Activated naive CD4-positive, alpha-beta T cell treated with anti-CD3 and anti-CD28 coated beads, Interleukin-2, amount 10 ng/mL, durations not matched to agents 7 days and 5 days (primary cell): Measurements from ENCODE around the gene PICK1.

Source experiments
- CTCF ChIA-PET: fragments of 350-600 bp; sonication (Branson Sonifier 250); formaldehyde crosslinking; loops from one replicate; lab custom pipeline; 2021; ENCODE audit warnings: antibody characterized with exemption; lab: Charles Lee
- DNase-seq: peaks from one replicate; pipeline ENCODE4 v3.0.0-alpha.2; 2020
- H3K27ac Mint-ChIP-seq: one replicate; pipeline ENCODE4 v1.8.0; 2021; ENCODE audit warnings: mild to moderate bottlenecking, moderate library complexity, mixed read lengths
- H3K27me3 Mint-ChIP-seq: one replicate; pipeline ENCODE4 v1.8.0; 2021; ENCODE audit warnings: mild to moderate bottlenecking, mixed read lengths
- H3K36me3 Mint-ChIP-seq: one replicate; pipeline ENCODE4 v1.8.0; 2021; ENCODE audit warnings: mixed read lengths
- H3K4me1 Mint-ChIP-seq: one replicate; pipeline ENCODE4 v1.8.0; 2021; ENCODE audit warnings: mixed read lengths
- H3K4me3 Mint-ChIP-seq: one replicate; pipeline ENCODE4 v1.8.0; 2021; ENCODE audit warnings: mild to moderate bottlenecking, moderate library complexity, mixed read lengths
- H3K9me3 Mint-ChIP-seq: one replicate; pipeline ENCODE4 v1.8.0; 2021; ENCODE audit warnings: mixed read lengths

The PICK1 gene

DNA sequence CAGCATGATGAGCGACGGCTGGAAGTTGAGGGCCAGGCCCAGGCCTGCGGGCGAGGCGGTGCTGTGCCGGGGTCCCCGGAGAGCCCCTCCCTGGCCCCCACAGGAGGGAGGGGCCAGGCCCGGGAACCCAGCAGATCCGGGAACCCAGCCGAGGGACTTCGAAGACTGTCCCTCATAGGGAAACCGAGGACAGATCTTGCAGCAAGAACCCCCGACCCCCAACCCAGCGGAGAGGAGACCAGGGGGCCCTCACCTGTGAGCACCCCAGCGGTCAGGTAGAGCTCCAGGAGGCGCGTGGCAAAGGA lies 24.4 kb downstream of the PICK1 start:
- Mint-ChIP-seq H3K36me3 (no peaks in the 10 kb centered on the region), H3K27ac (no peak overlapping the region), H3K4me1 (no peaks in the 10 kb centered on the region), H3K4me3 (no peak overlapping the region), H3K27me3 (peaks cover 70% of the 10 kb centered on the region), H3K9me3 (no peaks in the 10 kb centered on the region)
- CTCF ChIA-PET, result no interaction called here
- DNase-seq, result no peak

DNA sequence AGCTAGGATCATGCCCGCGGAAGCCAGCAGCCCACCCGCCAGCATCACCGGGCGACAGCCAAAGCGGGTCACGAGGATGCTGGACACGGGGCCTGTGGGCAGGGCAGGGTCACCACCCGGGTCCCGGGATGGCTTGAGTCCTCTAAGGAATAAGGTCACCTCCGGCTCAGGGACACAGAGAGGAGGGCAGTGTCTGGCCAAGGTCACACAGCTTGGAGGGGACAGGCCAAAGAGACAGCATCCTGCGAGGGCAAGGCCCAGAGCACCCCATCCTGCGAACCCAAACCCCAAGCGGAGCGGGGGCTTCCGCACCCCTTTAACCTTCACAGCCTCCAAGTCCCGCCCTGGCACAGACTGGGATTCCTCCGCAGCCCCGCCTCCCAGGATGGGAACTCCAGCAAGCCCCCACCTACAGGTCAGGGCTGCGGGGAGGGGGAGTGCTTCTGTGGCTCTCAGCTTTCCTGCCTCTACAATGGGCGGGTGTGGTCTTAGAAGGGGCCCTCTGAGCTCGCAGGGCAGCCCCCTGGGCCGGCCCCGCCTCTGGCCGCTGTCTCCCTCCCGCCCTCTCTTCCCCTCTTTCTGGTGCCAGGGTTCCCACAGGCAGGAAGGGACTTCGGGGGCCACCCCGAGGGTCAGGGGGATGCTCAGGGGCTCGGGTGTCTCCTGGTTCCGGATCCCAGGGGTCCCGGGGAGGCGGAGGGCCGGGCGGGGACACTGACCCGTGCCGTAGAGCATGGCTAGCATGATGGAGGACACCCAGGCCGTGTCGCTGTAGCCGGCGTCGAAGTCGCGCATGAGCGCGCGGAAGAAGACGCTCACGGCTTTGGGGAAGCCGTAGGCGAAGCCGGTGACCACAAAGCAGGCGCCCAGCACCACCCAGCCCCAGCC lies 25.0 kb downstream of the PICK1 start:
- CTCF ChIA-PET, result no interaction called here
- peaks cover 70% of the 10 kb centered on the region for H3K27me3 Mint-ChIP-seq
- no peak overlapping the region for H3K4me3 Mint-ChIP-seq
- no peaks in the 10 kb centered on the region for H3K36me3 Mint-ChIP-seq
- DNase-seq, result no peak
- H3K4me1 Mint-ChIP-seq, result no peaks in the 10 kb centered on the region
- no peak overlapping the region for H3K27ac Mint-ChIP-seq
- no peaks in the 10 kb centered on the region for H3K9me3 Mint-ChIP-seq

- Mint-ChIP-seq H3K4me1 (no peaks in the 10 kb centered on the region), H3K4me3 (no peak overlapping the region), H3K27me3 (peaks cover 74% of the 10 kb centered on the region), H3K9me3 (no peaks in the 10 kb centered on the region), H3K27ac (no peak overlapping the region), H3K36me3 (no peaks in the 10 kb centered on the region)
- CTCF ChIA-PET, result no interaction called here
- DNase-seq, result no peak
Observed at GRCh38 chr22:38082986-38083710, 25.9 kb downstream of the PICK1 start.

DNA sequence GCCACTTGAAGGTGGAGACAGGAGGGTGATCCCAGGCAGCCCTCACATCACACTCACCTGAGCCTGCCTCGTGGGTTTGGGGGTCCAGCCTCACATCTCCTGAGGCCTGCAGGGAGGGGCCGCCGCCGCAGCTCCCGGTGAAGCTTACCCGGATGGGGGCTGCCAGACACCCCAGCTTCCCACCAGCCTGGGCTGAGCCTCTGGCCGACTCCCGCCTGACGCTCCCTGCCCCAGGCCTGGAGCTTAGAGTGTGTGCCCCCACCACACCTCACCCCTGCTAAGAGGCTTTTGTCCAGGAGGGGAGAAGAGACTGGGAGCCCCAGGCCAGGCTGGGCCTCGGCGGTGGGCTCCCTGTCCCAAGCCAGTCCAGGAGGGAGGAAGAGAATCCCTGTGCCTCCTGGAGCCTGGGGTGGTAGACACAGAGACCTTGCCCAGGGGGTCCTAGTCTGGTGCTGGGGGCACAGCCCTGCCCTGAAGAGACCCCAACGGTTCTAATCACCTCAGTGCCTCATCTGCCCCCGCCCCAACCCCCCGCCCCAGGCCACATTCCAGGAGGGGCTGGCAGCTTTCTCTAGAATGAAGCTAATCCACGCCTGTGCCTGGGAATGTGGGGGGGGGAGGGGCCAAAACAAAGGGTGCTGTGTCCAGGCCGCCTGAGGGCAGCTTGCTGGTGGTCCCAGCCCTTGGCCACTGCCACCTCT lies 26.9 kb downstream of the PICK1 start, which contains the start of gene SLC16A8:
SLC16A8 (minus strand) TSS at position 254 of the 701 bp plus-strand sequence. CDS start 1,311 bp downstream, outside the sequence.
- Mint-ChIP-seq H3K4me1 (no peaks in the 10 kb centered on the region), H3K27ac (no peak within 1 kb of the TSS), H3K36me3 (no peaks in the 10 kb centered on the region), H3K4me3 (no peak within 1 kb of the TSS), H3K9me3 (no peaks in the 10 kb centered on the region), H3K27me3 (peaks cover 74% of the 10 kb centered on the region)
- CTCF ChIA-PET, result no interaction called here
- DNase-seq, result no peak

DNA sequence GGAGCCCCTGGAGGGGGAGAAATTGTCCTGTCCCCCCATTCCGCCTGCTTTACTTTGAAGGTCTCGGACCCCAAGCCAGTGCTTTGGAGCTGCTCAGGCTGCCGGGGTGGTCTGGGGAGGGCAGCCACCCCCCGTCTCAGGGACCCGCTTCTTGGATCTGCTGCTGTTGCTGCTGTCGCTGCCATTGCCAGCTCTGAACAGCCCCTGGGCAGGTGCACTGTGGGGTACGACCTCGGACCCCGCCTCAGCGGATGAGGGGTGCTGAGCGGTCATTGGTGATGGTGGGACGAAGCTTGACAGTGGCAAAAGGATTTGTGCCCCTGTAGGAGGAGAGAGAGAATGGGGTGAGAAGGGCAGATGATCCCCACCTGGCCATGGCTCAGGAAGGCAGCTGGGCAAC lies 27.9 kb downstream of the PICK1 start:
- no peaks in the 10 kb centered on the region for H3K4me1 Mint-ChIP-seq
- no peak for DNase-seq
- H3K27ac Mint-ChIP-seq, result no peak overlapping the region
- H3K27me3 Mint-ChIP-seq, result peaks cover 69% of the 10 kb centered on the region
- CTCF ChIA-PET, result no interaction called here
- H3K36me3 Mint-ChIP-seq, result no peaks in the 10 kb centered on the region
- H3K9me3 Mint-ChIP-seq, result no peaks in the 10 kb centered on the region
- H3K4me3 Mint-ChIP-seq, result no peak overlapping the region

DNA sequence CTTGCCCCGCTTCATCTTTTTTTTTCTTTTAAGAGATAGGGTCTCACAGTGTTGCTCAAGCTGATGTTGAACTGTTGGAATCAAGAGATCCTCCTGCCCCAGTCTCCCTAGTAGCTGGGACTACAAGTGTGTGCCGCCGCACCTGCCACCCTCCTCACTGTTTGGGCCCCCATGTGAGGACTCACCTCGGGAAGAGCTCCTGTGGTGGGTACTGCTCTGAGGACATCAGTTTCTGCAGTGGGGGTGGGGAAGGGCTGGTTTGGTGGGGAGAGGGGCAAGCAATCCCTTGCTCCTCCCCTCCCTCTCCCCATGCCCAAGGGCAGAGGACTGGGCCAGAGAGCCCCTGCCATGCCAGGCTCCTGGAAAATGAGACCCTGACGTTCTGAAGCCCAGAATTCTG lies 28.3 kb downstream of the PICK1 start:
- Mint-ChIP-seq H3K36me3 (no peaks in the 10 kb centered on the region), H3K9me3 (no peaks in the 10 kb centered on the region), H3K27ac (no peak overlapping the region), H3K27me3 (peaks cover 68% of the 10 kb centered on the region), H3K4me1 (no peaks in the 10 kb centered on the region), H3K4me3 (no peak overlapping the region)
- CTCF ChIA-PET, result no interaction called here
- no peak for DNase-seq

DNA sequence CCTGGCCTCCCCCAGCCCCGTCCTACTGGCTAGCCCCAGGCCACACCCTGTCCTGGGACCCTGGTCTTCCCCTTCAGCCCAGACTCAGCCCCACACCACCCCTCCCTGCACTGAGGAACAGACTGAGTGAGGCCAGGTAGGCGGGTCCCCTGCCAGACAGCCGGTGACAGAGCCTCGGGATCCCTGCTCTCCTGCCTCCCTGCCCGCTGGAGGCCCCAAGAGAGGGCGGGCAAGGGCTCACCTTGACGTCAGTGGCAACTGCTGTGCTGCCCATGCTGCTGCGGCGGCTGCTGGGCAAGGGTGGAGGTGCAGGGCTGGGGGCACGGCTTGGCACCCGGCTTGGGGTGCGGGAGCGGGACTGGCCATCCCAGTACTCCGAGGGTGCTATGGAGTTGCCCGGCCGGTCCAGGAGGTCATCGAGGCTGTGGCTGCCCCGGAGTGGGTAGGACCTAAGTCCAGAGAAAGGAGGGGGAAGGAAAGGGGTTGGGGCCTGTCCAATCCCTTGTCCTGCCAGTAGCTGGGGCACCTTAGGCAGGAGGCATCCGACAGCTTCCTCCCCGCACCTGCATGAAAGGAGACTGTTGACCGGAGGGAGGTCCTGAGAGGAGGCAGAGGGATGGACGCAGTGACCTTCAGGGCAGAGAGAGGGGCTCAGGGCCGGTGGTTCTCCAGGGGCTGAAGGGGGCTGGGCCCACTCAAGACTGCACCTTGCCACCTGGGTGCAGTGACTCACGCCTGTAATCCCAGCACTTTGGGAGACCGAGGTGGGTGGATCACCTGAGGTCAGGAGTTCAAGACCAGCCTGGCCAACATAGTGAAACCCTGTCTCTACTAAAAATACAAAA lies 29.0 kb downstream of the PICK1 start:
- Mint-ChIP-seq H3K27me3 (peaks cover 67% of the 10 kb centered on the region), H3K9me3 (no peaks in the 10 kb centered on the region), H3K4me3 (no peak overlapping the region), H3K27ac (no peak overlapping the region), H3K36me3 (no peaks in the 10 kb centered on the region), H3K4me1 (no peaks in the 10 kb centered on the region)
- DNase-seq, result no peak
- CTCF ChIA-PET, result no interaction called here

- Mint-ChIP-seq H3K27ac (no peak overlapping the region), H3K36me3 (no peaks in the 10 kb centered on the region), H3K9me3 (no peaks in the 10 kb centered on the region), H3K4me1 (no peaks in the 10 kb centered on the region), H3K27me3 (peaks cover 60% of the 10 kb centered on the region), H3K4me3 (no peak overlapping the region)
- no peak for DNase-seq
- CTCF ChIA-PET, result no interaction called here
Observed at GRCh38 chr22:38086942-38087341, 29.7 kb downstream of the PICK1 start.

DNA sequence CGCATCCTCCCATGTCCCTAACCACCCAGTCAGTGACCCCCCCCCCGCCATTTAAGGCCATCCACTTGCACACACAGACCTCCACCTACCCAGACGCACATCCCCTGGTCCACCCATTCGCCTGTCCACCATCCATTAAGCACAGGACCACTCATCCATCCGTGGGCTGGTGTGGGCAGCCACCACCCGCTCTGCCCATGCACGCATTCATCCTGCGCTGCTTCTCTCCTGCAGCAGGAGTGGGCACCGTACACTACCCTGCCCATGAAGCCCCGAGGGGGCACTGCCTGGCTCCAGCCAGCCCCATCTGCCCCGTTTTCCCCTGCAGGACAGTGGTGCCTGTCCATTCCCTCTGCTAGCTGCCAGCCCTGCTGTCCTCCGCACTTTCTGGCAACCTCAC lies 30.7 kb downstream of the PICK1 start:
- Mint-ChIP-seq H3K27ac (no peak overlapping the region), H3K4me3 (no peak overlapping the region), H3K9me3 (no peaks in the 10 kb centered on the region), H3K27me3 (peaks cover 51% of the 10 kb centered on the region), H3K4me1 (no peaks in the 10 kb centered on the region), H3K36me3 (no peaks in the 10 kb centered on the region)
- no peak for DNase-seq
- CTCF ChIA-PET, result no interaction called here

DNA sequence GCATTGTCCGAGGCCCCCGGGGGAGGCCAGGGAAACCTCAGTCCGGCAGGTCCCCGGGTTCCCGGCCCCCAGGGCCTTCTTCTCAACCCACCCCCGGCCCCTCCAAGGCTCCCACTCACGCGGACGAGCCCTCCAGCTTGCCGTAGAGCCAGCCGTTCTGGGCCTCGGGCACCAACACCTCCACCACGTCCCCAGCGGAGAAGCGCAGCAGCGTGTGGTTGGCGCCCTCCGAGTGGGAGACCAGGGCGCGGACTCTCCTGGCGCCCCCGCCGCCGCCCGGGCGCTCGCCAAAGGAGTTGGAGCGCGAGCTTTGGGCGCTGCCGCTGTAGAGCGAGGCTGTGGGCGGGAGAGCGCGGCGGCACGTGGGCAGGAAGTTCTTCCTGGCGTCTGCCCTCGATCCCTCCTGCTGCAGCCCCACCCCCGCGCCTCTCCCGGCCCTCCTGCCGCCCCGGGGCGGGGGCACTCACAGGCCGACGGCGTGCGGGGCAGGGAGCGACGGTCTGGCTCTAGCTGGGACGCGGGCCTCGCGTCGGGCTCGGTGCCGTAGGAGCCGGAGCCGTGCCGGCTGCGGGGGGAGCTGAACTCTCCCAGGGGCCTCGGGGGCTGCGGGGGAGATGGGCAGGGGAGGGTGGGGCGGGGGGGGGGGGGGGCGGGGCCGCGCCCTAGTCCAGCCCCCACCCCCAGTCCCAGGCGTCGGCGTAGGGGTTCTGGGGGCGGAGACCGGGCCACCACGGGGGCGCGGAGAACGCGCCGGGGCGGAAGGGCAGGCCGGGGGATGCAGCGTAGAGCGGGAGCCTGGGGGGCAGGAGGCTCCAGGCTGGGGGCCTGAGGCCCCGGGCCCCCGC lies 31.6 kb downstream of the PICK1 start:
- CTCF ChIA-PET, result no interaction called here
- Mint-ChIP-seq H3K27ac (no peak overlapping the region), H3K27me3 (peaks cover 41% of the 10 kb centered on the region), H3K4me1 (no peaks in the 10 kb centered on the region), H3K36me3 (no peaks in the 10 kb centered on the region), H3K4me3 (no peak overlapping the region), H3K9me3 (no peaks in the 10 kb centered on the region)
- DNase-seq, result no peak

DNA sequence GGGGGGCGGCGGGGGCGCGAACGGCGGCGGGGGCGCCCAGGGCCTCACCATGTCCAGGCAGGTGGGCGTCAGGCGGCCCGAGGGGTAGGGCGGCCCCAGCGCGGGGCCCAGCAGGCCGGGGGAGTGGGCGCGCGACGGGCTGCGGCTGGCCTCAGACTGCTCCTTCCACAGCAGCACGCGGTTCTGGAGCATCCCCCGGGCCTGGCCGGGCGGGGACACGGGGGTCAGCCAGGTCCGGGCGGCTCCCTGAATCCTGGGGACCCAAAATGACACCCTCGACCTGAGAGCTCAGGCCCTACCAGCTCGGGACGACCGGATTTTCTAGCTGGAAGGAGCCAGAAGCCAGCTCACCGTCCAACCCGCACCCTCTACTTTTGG lies 32.3 kb downstream of the PICK1 start:
- no peaks in the 10 kb centered on the region for H3K4me1 Mint-ChIP-seq
- H3K4me3 Mint-ChIP-seq, result no peak overlapping the region
- no peaks in the 10 kb centered on the region for H3K36me3 Mint-ChIP-seq
- H3K27me3 Mint-ChIP-seq, result peaks cover 35% of the 10 kb centered on the region
- no peak for DNase-seq
- no peak overlapping the region for H3K27ac Mint-ChIP-seq
- H3K9me3 Mint-ChIP-seq, result no peaks in the 10 kb centered on the region
- CTCF ChIA-PET, result no interaction called here

GRCh38 chr22:38097058-38097457 lies 39.9 kb downstream of the PICK1 start:
- no peak for DNase-seq
- Mint-ChIP-seq H3K27me3 (no peaks in the 10 kb centered on the region), H3K27ac (no peak overlapping the region), H3K4me3 (no peak overlapping the region), H3K9me3 (no peaks in the 10 kb centered on the region), H3K4me1 (no peaks in the 10 kb centered on the region), H3K36me3 (no peaks in the 10 kb centered on the region)
- CTCF ChIA-PET, result interaction anchor here (0.6 kb wide), 1 partner anchor 571 kb away, joined by 3 read pairs; no protein-coding TSS in a partner anchor
